ENCODE measurements around the gene TNF. TPM values are rescaled to one million over a fixed set of nuclear protein-coding genes. Genes with fewer than 3 reads are reported as not detected.
"Not testable (repeated sequence)": the region's sequence is repeated elsewhere in the genome, so short reads cannot be mapped to it uniquely, and the experiment has no call there.

The TNF gene
- total RNA-seq, 1 donor from 2014 or later, result 11.5 TPM

DNA sequence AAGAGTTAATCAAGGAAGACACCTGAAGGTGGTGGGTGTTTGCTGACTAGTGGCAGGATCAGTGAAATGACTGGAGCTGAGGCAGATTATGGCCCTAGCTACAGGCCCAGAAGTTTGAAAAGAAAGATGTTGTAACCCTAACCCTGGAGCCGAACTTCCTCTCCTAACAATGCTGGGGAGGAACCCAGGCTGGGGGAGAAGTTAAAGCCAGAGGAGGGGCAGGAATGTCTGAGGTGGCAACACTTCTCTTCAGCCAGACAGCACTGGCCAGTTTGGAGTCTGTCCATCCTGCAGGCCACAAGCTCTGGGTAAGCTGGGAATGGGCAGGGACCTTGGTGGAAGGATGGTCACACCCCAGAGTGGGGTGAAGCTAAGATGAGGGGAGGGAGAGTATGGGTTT, 10.6 kb downstream of the TNF start, which contains the start of gene LST1:
LST1 (plus strand) TSS at position 270 of the 400 bp plus-strand sequence. CDS start 1,023 bp downstream, outside the sequence.
- Histone ChIP-seq H3K36me3 (no peaks in the 10 kb centered on the region), H3K27ac (no peak within 1 kb of the TSS), H3K9me3 (no peaks in the 10 kb centered on the region), H3K4me3 (no peak within 1 kb of the TSS), H3K27me3 (no peaks in the 10 kb centered on the region), H3K4me1 (peaks cover 0 to 12% of the 10 kb centered on the region in 2 donors)
- no peak for DNase-seq (ENCODE audit: low spot score in 2 of 2)
- intact Hi-C loops (cut with DNase I), result no loop called here
- TF ChIP-seq CTCF (IDR thresholded peaks at IDR 0.05), result no peak

- H3K4me3 ChIP-seq, result no peak overlapping the region
- intact Hi-C loops (cut with DNase I), result no loop called here
- no peak overlapping the region for H3K27ac ChIP-seq
- no peak for DNase-seq (ENCODE audit: low spot score in 2 of 2)
- no peaks in the 10 kb centered on the region for H3K36me3 ChIP-seq
- no peaks in the 10 kb centered on the region for H3K27me3 ChIP-seq
- TF ChIP-seq CTCF (IDR thresholded peaks at IDR 0.05), result no peak
- no peaks in the 10 kb centered on the region for H3K9me3 ChIP-seq
- peaks cover 0 to 8% of the 10 kb centered on the region in 2 donors for H3K4me1 ChIP-seq
Observed at GRCh38 chr6:31586599-31587281, 11.4 kb downstream of the TNF start.

DNA sequence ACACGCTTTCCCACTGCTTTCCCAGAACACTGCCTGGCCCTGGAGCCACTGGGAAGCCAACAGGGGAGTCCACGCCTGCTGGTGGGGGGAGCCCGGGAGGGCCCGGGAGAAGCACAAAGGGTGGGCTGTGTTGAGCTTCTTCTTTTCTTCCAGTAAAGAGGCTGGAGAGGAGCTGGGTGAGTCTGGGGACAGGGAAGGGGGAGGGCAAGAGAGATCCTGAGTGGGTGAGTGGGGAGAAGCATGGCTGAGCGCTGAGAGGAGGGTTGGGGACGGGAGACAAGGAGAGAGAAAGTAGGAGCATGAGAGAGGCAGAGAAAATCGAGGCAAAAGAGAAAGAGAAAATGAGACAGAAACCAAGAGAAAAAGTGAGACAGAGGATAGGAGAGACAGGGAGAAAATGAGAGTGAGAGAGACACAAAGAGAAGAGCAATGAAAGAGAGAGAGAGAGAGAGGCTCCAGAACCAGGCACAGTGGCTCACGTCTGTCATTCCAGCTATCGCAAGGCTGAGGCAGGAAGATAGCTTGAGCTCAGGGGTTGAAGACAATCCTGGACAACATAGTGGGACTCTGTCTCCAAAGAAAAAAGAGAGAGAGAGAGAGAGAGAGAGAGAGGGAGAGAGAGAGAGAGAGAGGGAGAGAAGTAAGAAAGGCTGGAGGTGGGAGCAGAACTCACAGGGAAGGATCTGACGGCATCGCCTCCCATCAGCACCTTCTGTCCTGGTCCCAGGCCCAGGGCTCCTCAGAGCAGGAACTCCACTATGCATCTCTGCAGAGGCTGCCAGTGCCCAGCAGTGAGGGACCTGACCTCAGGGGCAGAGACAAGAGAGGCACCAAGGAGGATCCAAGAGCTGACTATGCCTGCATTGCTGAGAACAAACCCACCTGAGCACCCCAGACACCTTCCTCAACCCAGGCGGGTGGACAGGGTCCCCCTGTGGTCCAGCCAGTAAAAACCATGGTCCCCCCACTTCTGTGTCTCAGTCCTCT, 12.7 kb downstream of the TNF start:
- Histone ChIP-seq H3K27me3 (no peaks in the 10 kb centered on the region), H3K9me3 (no peaks in the 10 kb centered on the region), H3K4me1 (no peaks in the 10 kb centered on the region), H3K27ac (no peak overlapping the region), H3K4me3 (no peak overlapping the region), H3K36me3 (no peaks in the 10 kb centered on the region)
- intact Hi-C loops (cut with DNase I), result no loop called here
- DNase-seq (ENCODE audit: low spot score in 2 of 2), result no peak
- no peak for TF ChIP-seq CTCF (IDR thresholded peaks at IDR 0.05)

- intact Hi-C loops (cut with DNase I), result no loop called here
- TF ChIP-seq CTCF (IDR thresholded peaks at IDR 0.05), result no peak
- no peak for DNase-seq (ENCODE audit: low spot score in 2 of 2)
- Histone ChIP-seq H3K4me1 (no peaks in the 10 kb centered on the region), H3K4me3 (no peak overlapping the region), H3K27me3 (no peaks in the 10 kb centered on the region), H3K27ac (no peak overlapping the region), H3K36me3 (no peaks in the 10 kb centered on the region), H3K9me3 (no peaks in the 10 kb centered on the region)
Observed at GRCh38 chr6:31588871-31589650, 13.7 kb downstream of the TNF start.

- DNase-seq (ENCODE audit: low spot score in 2 of 2); H3K4me1 ChIP-seq; H3K9me3 ChIP-seq; H3K4me3 ChIP-seq; intact Hi-C loops (cut with DNase I); H3K27ac ChIP-seq; H3K36me3 ChIP-seq; H3K27me3 ChIP-seq: not testable (repeated sequence)
Observed at GRCh38 chr6:31590691-31591090, 15.3 kb downstream of the TNF start.

Measured in ascending aorta (tissue), 2 donors.